HFF-Myc (cell line): ENCODE measurements around the gene HLA-DRB1.
"Not testable (repeated sequence)": the region's sequence is repeated elsewhere in the genome, so short reads cannot be mapped to it uniquely, and the experiment has no call there.

Experiments used
- DNase-seq: peaks from one replicate; pipeline ENCODE4 v3.0.0-alpha.2; 2011; ENCODE audit warnings: low read depth; ENCODE audit errors: extremely low read depth
- H3K4me3 ChIP-seq: replicated peaks from 2 replicates; pipeline ENCODE4 v1.5.1; 2011; ENCODE audit warnings: low read depth, mild to moderate bottlenecking, control low read depth, low read length
- CTCF ChIP-seq: IDR thresholded peaks from 2 replicates; pipeline ENCODE4 v1.5.1; 2012; ENCODE audit warnings: mild to moderate bottlenecking, low read depth, low read length, control low read depth; ENCODE audit errors: missing control alignments

The HLA-DRB1 gene

GRCh38 chr6:32589596-32590449, at the start of gene HLA-DRB1:
HLA-DRB1 (minus strand) TSS chr6:32589848; CDS start chr6:32589742, 106 bp downstream.
- no peak for TF ChIP-seq CTCF
- no peak within 1 kb of the TSS for H3K4me3 ChIP-seq
- DNase-seq, result no peak

GRCh38 chr6:32638532-32639219, 49.0 kb upstream of the HLA-DRB1 start:
- DNase-seq, result no peak
- H3K4me3 ChIP-seq, result no peak overlapping the region
- no peak for TF ChIP-seq CTCF

- TF ChIP-seq CTCF, result no peak
- no peak overlapping the region for H3K4me3 ChIP-seq
- DNase-seq, result no peak
Observed at GRCh38 chr6:32637883-32638282, 48.2 kb upstream of the HLA-DRB1 start.

GRCh38 chr6:32637219-32637880, 47.7 kb upstream of the HLA-DRB1 start, which contains the start of gene HLA-DQA1:
HLA-DQA1 (plus strand) TSS chr6:32637406; CDS start chr6:32637459, 53 bp downstream.
- TF ChIP-seq CTCF, result no peak
- no peak within 1 kb of the TSS for H3K4me3 ChIP-seq

GRCh38 chr6:32635526-32636123, 46.0 kb upstream of the HLA-DRB1 start:
- no peak for DNase-seq
- TF ChIP-seq CTCF, result no peak
- no peak overlapping the region for H3K4me3 ChIP-seq

More at GRCh38 chr6:32637219-32637880, 47.7 kb upstream of the HLA-DRB1 start, which contains the start of gene HLA-DQA1:
- no peak for DNase-seq

- DNase-seq, H3K4me3 ChIP-seq: not testable (repeated sequence)
Observed at GRCh38 chr6:32629793-32630192, 40.1 kb upstream of the HLA-DRB1 start.
